ENCODE measurements around the gene FAM24A. TPM values are rescaled to one million over a fixed set of nuclear protein-coding genes. Genes with fewer than 3 reads are reported as not detected.
A peak's percentile ranks its signal among the peaks of the same experiment; 100 is the strongest.

Gene FAM24A
- total RNA-seq, 1 donor from 2014 or later: not detected

GRCh38 chr10:122953902-122954730 lies 43.7 kb downstream of the FAM24A start, which contains the start of gene C10orf88:
TSS of gene C10orf88 (minus strand) at chr10:122954227. CDS start at chr10:122954178, 49 bp downstream.
- H3K4me1 ChIP-seq: peaks cover 44% of the 10 kb centered on the region
- peak within 1 kb of the TSS; percentile 95 for H3K4me3 ChIP-seq
- intact Hi-C loops (cut with micrococcal nuclease): no loop called here
- H3K27ac ChIP-seq (replicated peaks): peak within 1 kb of the TSS; percentile 79
- peak; percentile 97 for DNase-seq
- H3K9me3 ChIP-seq (replicated peaks): no peaks in the 10 kb centered on the region
- H3K27me3 ChIP-seq (ENCODE audit: low read depth): no peaks in the 10 kb centered on the region
- peaks cover 5% of the 10 kb centered on the region for H3K36me3 ChIP-seq
- TF ChIP-seq, protein P1, sequence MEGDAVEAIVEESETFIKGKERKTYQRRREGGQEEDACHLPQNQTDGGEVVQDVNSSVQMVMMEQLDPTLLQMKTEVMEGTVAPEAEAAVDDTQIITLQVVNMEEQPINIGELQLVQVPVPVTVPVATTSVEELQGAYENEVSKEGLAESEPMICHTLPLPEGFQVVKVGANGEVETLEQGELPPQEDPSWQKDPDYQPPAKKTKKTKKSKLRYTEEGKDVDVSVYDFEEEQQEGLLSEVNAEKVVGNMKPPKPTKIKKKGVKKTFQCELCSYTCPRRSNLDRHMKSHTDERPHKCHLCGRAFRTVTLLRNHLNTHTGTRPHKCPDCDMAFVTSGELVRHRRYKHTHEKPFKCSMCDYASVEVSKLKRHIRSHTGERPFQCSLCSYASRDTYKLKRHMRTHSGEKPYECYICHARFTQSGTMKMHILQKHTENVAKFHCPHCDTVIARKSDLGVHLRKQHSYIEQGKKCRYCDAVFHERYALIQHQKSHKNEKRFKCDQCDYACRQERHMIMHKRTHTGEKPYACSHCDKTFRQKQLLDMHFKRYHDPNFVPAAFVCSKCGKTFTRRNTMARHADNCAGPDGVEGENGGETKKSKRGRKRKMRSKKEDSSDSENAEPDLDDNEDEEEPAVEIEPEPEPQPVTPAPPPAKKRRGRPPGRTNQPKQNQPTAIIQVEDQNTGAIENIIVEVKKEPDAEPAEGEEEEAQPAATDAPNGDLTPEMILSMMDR (IDR thresholded peaks at IDR 0.05; ENCODE audit: borderline replicate concordance): no peak

DNA sequence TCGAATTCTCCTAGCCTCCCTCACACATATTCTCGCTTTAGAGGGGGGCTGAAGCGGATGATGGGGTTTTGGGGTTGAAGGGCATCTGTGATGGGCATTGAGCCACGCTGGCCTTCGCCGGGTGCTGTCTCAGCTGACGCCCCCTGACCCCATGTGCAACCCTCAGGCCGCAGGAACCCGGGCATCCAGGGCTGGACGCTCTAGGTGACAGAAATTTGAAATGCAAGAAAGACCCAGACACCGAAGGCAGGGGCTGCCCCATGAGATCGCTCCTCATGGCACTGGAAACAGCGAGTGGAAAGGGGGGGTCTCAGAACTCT lies 44.3 kb downstream of the FAM24A start:
- TF ChIP-seq, protein P1 (IDR thresholded peaks at IDR 0.05; ENCODE audit: borderline replicate concordance): no peak
- Histone ChIP-seq H3K27ac (replicated peaks) (peak overlapping the region; percentile 79), H3K36me3 (no peaks in the 10 kb centered on the region), H3K27me3 (ENCODE audit: low read depth) (no peaks in the 10 kb centered on the region), H3K9me3 (replicated peaks) (no peaks in the 10 kb centered on the region), H3K4me1 (peaks cover 44% of the 10 kb centered on the region), H3K4me3 (peak overlapping the region; percentile 95)
- peak; percentile 16 for DNase-seq
- intact Hi-C loops (cut with micrococcal nuclease): no loop called here

DNA sequence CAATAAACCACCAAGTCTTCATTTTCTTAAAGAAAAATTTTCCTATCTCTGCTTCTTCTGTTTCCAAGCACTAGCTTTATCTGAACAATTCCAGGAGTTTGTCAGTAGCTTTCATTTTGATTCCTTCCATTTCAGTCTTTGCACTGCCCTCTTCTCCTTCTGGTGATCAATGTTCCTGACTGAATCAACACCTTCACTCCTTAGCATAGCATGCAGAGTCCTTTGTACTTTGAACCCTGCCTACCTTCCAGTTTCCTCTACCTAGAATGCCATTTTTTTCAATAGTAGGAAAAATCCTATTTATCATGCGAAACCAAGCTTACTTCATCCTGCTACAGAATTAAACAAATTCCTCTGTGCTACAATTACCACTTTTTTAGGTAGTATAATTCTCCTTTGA lies 45.5 kb downstream of the FAM24A start:
- no peak for DNase-seq
- intact Hi-C loops (cut with micrococcal nuclease): no loop called here
- no peaks in the 10 kb centered on the region for H3K27me3 ChIP-seq (ENCODE audit: low read depth)

DNA sequence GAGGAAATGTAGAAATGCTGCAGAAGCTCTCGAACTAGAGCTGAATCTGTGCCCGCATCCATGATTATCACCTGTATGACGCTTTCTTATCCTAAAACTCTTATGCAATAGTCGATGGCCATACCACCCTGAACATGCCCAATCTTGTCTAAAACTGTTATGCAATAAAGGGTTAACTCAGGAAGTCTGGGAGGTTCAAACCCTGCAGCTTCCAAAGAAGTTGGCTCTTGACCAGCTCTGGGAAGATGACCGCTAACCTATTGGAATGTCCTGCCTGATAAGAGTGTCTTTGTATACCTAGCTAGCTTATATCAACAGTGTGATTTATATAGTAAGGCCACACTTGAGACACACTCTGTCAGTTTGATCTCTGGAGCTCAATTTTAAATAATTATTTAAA lies 47.1 kb downstream of the FAM24A start:
- H3K27ac ChIP-seq (replicated peaks): no peak overlapping the region
- intact Hi-C loops (cut with micrococcal nuclease): no loop called here
- no peaks in the 10 kb centered on the region for H3K27me3 ChIP-seq (ENCODE audit: low read depth)
- TF ChIP-seq, protein P1 (IDR thresholded peaks at IDR 0.05; ENCODE audit: borderline replicate concordance): no peak
- no peaks in the 10 kb centered on the region for H3K36me3 ChIP-seq
- H3K4me3 ChIP-seq: no peak overlapping the region
- peaks cover 23% of the 10 kb centered on the region for H3K4me1 ChIP-seq
- DNase-seq: no peak
- H3K9me3 ChIP-seq (replicated peaks): no peaks in the 10 kb centered on the region

More for the DNA sequence above, 45.5 kb downstream of the FAM24A start:
- H3K27ac ChIP-seq (replicated peaks): no peak overlapping the region
- H3K36me3 ChIP-seq: no peaks in the 10 kb centered on the region
- H3K9me3 ChIP-seq (replicated peaks): no peaks in the 10 kb centered on the region
- TF ChIP-seq, protein P1 (IDR thresholded peaks at IDR 0.05; ENCODE audit: borderline replicate concordance): no peak
- no peak overlapping the region for H3K4me3 ChIP-seq
- peaks cover 38% of the 10 kb centered on the region for H3K4me1 ChIP-seq

DNA sequence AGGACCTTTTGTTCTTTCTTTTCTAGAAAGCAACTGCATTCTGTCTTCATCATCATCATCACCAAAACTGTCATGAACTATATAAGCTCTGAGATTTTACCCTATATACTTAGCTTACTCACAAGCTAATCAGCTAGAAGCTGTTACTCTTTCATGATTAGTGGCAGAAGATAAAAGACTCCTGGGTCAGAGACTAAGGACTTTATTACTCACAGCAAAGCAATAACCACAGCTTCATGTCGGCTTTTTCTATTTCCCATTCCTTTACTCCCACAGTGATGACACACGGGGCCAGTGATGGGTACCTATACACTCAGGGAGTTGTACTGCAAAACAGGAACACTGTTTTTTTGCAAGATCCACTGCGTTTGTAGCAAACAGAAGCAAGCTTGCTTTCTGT lies 52.0 kb downstream of the FAM24A start:
- H3K27ac ChIP-seq (replicated peaks): no peak overlapping the region
- H3K36me3 ChIP-seq: peaks cover 10% of the 10 kb centered on the region
- H3K4me3 ChIP-seq: no peak overlapping the region
- H3K4me1 ChIP-seq: no peaks in the 10 kb centered on the region
- H3K9me3 ChIP-seq (replicated peaks): peaks cover 16% of the 10 kb centered on the region
- DNase-seq: no peak
- intact Hi-C loops (cut with micrococcal nuclease): no loop called here
- no peaks in the 10 kb centered on the region for H3K27me3 ChIP-seq (ENCODE audit: low read depth)
- TF ChIP-seq, protein P1 (IDR thresholded peaks at IDR 0.05; ENCODE audit: borderline replicate concordance): no peak

Other genes with a start within 250 kb of the FAM24A start
- gene C10orf120, start 210.8 kb upstream of the FAM24A start, total RNA-seq: not detected
- 0.16 TPM for gene CUZD1, start 64.8 kb upstream of the FAM24A start, total RNA-seq
- 0.55 TPM for gene FAM24B, start 31.0 kb upstream of the FAM24A start, total RNA-seq
- 5.6 TPM for gene C10orf88, start 43.6 kb downstream of the FAM24A start, total RNA-seq
- 2.1 TPM for gene PSTK, start 69.8 kb downstream of the FAM24A start, total RNA-seq
- 12.9 TPM for gene IKZF5, start 98.2 kb downstream of the FAM24A start, total RNA-seq
- gene ACADSB, start 98.4 kb downstream of the FAM24A start, total RNA-seq: 109 TPM
- not detected for gene HMX3, start 225.4 kb downstream of the FAM24A start, total RNA-seq
- gene HMX2, start 237.5 kb downstream of the FAM24A start, total RNA-seq: not detected
- 33.5 TPM for gene BUB3, start 243.8 kb downstream of the FAM24A start, total RNA-seq

Measured in left ventricle myocardium inferior (tissue), 1 donor.